ENCODE results near the gene FOXD4. TPM values are rescaled to one million over a fixed set of nuclear protein-coding genes. Genes with fewer than 3 reads are reported as not detected.
"Not testable (repeated sequence)": the region's sequence is repeated elsewhere in the genome, so short reads cannot be mapped to it uniquely, and the experiment has no call there.

The FOXD4 gene
- total RNA-seq, 1 experiment from 2014 or later, result not detected

- H2AFZ ChIP-seq; H3K4me1 ChIP-seq (replicated peaks; ENCODE audit: insufficient read depth); POLR2A ChIA-PET (ENCODE audit: unreplicated experiment); H3K79me2 ChIP-seq (ENCODE audit: low read depth); H3K9me3 ChIP-seq (ENCODE audit: insufficient read depth, low read depth); H3K4me2 ChIP-seq; H3K9me2 ChIP-seq (ENCODE audit: insufficient read depth); intact Hi-C loops (cut with micrococcal nuclease; ENCODE audit: unreplicated experiment); H3F3A ChIP-seq (ENCODE audit: insufficient read depth, low read depth); H4K20me1 ChIP-seq (ENCODE audit: insufficient read depth); BruUV-seq (replicated peaks); H3K27me3 ChIP-seq (ENCODE audit: insufficient read depth, low read depth); CTCF ChIA-PET; H3K4me3 ChIP-seq; H3K27ac ChIP-seq; H3K36me3 ChIP-seq (ENCODE audit: low read depth): not testable (repeated sequence)
- DNase-seq, result peak in 1 of 2 experiments; percentile 11
These were observed 3.7 kb downstream of the FOXD4 start for GRCh38 chr9:114267-115117.

DNA sequence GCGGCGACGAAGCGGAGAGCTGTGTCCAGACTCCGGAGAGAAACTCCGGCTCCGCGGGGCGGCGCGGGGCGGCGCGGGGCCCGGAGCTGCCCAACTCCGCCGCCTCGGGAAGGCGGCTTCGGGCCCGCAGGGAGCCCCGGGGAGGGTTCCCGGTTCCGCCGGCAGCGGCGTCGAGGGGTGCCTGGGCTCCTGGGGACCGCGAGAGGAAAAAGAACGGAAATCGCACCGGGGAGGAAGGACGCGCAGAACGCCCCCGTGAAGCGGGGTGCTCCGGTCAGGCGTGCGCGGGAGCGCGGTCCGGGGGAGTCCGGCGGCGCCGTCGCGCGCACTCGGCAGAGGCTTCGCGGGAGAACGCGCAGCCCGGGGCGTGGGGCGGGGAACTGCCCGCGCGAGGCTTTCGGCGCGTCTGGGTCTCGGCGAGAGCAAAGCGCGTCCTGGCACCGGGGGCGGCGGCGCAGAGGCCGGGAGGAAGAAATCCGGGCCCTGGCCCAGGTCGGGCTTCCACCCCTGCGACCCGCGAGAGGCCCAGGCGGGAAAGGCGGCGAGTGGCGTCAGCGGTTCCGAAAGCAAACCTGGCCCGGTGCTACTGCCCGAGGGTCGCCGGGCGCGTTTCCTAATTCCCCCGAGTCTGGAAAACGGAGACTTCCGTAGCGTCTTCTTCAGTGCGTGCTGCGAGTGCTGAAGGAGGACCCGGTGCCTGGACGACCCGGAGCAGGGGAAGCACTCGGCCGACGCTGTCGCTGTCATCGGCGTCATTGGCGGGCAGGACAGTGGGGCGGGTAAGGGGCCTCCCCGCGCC lies 4.5 kb downstream of the FOXD4 start:
- H3K4me1 ChIP-seq (replicated peaks; ENCODE audit: insufficient read depth); H3K4me2 ChIP-seq; H3K27ac ChIP-seq; H3K4me3 ChIP-seq; H3F3A ChIP-seq (ENCODE audit: insufficient read depth, low read depth); H3K27me3 ChIP-seq (ENCODE audit: insufficient read depth, low read depth); H3K9me3 ChIP-seq (ENCODE audit: insufficient read depth, low read depth); CTCF ChIA-PET; BruUV-seq (replicated peaks); POLR2A ChIA-PET (ENCODE audit: unreplicated experiment); H2AFZ ChIP-seq; H4K20me1 ChIP-seq (ENCODE audit: insufficient read depth); H3K36me3 ChIP-seq (ENCODE audit: low read depth); H3K79me2 ChIP-seq (ENCODE audit: low read depth); intact Hi-C loops (cut with micrococcal nuclease; ENCODE audit: unreplicated experiment); DNase-seq; H3K9me2 ChIP-seq (ENCODE audit: insufficient read depth): not testable (repeated sequence)

GRCh38 chr9:112589-113467 lies 5.4 kb downstream of the FOXD4 start:
- H3K4me3 ChIP-seq; H3K9me3 ChIP-seq (ENCODE audit: insufficient read depth, low read depth); H3F3A ChIP-seq (ENCODE audit: insufficient read depth, low read depth); H3K36me3 ChIP-seq (ENCODE audit: low read depth); CTCF ChIA-PET; H4K20me1 ChIP-seq (ENCODE audit: insufficient read depth); H2AFZ ChIP-seq; POLR2A ChIA-PET (ENCODE audit: unreplicated experiment); H3K27me3 ChIP-seq (ENCODE audit: insufficient read depth, low read depth); H3K9me2 ChIP-seq (ENCODE audit: insufficient read depth); BruUV-seq (replicated peaks); intact Hi-C loops (cut with micrococcal nuclease; ENCODE audit: unreplicated experiment); H3K79me2 ChIP-seq (ENCODE audit: low read depth); DNase-seq; H3K4me2 ChIP-seq; H3K4me1 ChIP-seq (replicated peaks; ENCODE audit: insufficient read depth); H3K27ac ChIP-seq: not testable (repeated sequence)

- H3K36me3 ChIP-seq (ENCODE audit: low read depth); DNase-seq; BruUV-seq (replicated peaks); H3K9me3 ChIP-seq (ENCODE audit: insufficient read depth, low read depth); POLR2A ChIA-PET (ENCODE audit: unreplicated experiment); H3K4me3 ChIP-seq; H3K27ac ChIP-seq; H4K20me1 ChIP-seq (ENCODE audit: insufficient read depth); H3K4me1 ChIP-seq (replicated peaks; ENCODE audit: insufficient read depth); H3K4me2 ChIP-seq; H3K79me2 ChIP-seq (ENCODE audit: low read depth); intact Hi-C loops (cut with micrococcal nuclease; ENCODE audit: unreplicated experiment); H3F3A ChIP-seq (ENCODE audit: insufficient read depth, low read depth); H2AFZ ChIP-seq; H3K9me2 ChIP-seq (ENCODE audit: insufficient read depth); CTCF ChIA-PET; H3K27me3 ChIP-seq (ENCODE audit: insufficient read depth, low read depth): not testable (repeated sequence)
These were observed 7.5 kb downstream of the FOXD4 start for GRCh38 chr9:110672-111071.

GRCh38 chr9:109540-109939 lies 8.7 kb downstream of the FOXD4 start:
- H3K79me2 ChIP-seq (ENCODE audit: low read depth); H3K27ac ChIP-seq; H3K27me3 ChIP-seq (ENCODE audit: insufficient read depth, low read depth); H3K36me3 ChIP-seq (ENCODE audit: low read depth); H3K9me2 ChIP-seq (ENCODE audit: insufficient read depth); H3F3A ChIP-seq (ENCODE audit: insufficient read depth, low read depth); H3K4me3 ChIP-seq; POLR2A ChIA-PET (ENCODE audit: unreplicated experiment); H3K9me3 ChIP-seq (ENCODE audit: insufficient read depth, low read depth); DNase-seq; intact Hi-C loops (cut with micrococcal nuclease; ENCODE audit: unreplicated experiment); BruUV-seq (replicated peaks); H3K4me2 ChIP-seq; H2AFZ ChIP-seq; CTCF ChIA-PET; H3K4me1 ChIP-seq (replicated peaks; ENCODE audit: insufficient read depth); H4K20me1 ChIP-seq (ENCODE audit: insufficient read depth): not testable (repeated sequence)

DNA sequence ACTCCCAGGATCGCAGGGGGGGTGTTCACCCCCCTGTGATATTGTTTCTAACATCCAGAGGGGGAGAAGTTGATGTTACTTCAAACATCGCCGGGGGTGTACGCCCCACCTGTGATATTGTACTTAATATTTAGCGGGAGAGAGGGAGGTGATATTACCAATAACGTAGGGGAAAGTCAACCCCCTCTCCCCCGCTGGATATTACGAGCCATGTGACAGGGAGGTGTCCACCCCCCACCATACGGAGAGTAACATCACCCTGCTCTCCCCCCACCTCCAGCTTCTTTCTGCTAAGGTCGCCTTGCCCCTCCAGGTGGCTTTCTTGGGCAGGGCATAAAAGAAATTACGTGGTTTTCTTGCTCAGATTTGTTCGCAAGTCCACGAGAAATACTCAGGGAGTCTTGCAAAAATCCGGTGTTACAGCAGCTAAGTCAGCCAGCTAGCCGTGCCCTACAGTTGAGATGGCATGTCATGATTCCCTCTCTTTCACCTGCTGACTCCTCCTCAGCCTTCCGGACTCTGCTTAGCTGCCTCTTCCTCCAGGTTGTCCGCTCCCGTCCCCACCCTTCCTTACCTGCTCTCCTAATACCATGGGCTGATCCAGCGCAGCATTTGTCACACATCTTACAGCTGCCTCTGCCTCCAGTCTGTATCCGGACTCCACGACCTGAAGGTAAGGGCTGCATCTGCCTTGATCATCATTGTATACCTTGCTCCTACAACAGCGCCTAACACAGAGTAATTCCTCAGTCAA lies 9.3 kb downstream of the FOXD4 start:
- H3K27ac ChIP-seq; H3K4me1 ChIP-seq (replicated peaks; ENCODE audit: insufficient read depth); intact Hi-C loops (cut with micrococcal nuclease; ENCODE audit: unreplicated experiment); H3K79me2 ChIP-seq (ENCODE audit: low read depth); BruUV-seq (replicated peaks); H3K27me3 ChIP-seq (ENCODE audit: insufficient read depth, low read depth); CTCF ChIA-PET; H3K9me3 ChIP-seq (ENCODE audit: insufficient read depth, low read depth); H3K4me3 ChIP-seq; H4K20me1 ChIP-seq (ENCODE audit: insufficient read depth); POLR2A ChIA-PET (ENCODE audit: unreplicated experiment); H3K36me3 ChIP-seq (ENCODE audit: low read depth); H2AFZ ChIP-seq; H3K4me2 ChIP-seq; H3K9me2 ChIP-seq (ENCODE audit: insufficient read depth); DNase-seq; H3F3A ChIP-seq (ENCODE audit: insufficient read depth, low read depth): not testable (repeated sequence)
